Ascending aorta (tissue), 2 donors: Measurements from ENCODE around the gene CDR2L. TPM values are rescaled to one million over a fixed set of nuclear protein-coding genes. Genes with fewer than 3 reads are reported as not detected.
A peak's percentile ranks its signal among the peaks of the same experiment; 100 is the strongest.

Experiments
- DNase-seq, 2 donors: peaks; one replicate each; pipeline ENCODE4 v3.0.0-alpha.2; 2019; ENCODE audit warnings: low spot score in 2 of 2
- H3K27ac ChIP-seq, 2 donors: fragments of 200-600 bp; sonication (generic); one replicate each; pipeline ENCODE4 v1.5.1; 2016 to 2017; ENCODE audit warnings: mild to moderate bottlenecking in 1 of 2
- H3K27me3 ChIP-seq: fragments of 200-600 bp; sonication (generic); one replicate; pipeline ENCODE4 v1.5.1; 2017
- H3K36me3 ChIP-seq, 2 donors: fragments of 200-600 bp; sonication (generic); one replicate each; pipeline ENCODE4 v1.5.1; 2016
- H3K4me1 ChIP-seq, 2 donors: fragments of 200-600 bp; sonication (generic); one replicate each; pipeline ENCODE4 v1.5.1; 2016 to 2017; ENCODE audit warnings: mild to moderate bottlenecking in 1 of 2
- H3K4me3 ChIP-seq, 2 donors: fragments of 200-600 bp; sonication (generic); one replicate each; pipeline ENCODE4 v1.5.1; 2016 to 2017; ENCODE audit warnings: mild to moderate bottlenecking in 1 of 2
- H3K9me3 ChIP-seq, 2 donors: fragments of 200-600 bp; sonication (generic); one replicate each; pipeline ENCODE4 v1.5.1; 2016
- CTCF ChIP-seq, 3 experiments: fragments of 200-600 bp in 2 of 3; fragments of 450-650 bp in 1 of 3; sonication (generic) in 2 of 3; IDR thresholded peaks; one replicate each; pipeline ENCODE4 v1.5.1; 2016 to 2019; ENCODE audit warnings: antibody characterized with exemption in 3 of 3, mild to moderate bottlenecking in 1 of 3, moderate library complexity in 1 of 3
- intact Hi-C: fragments of 100-400 bp; cut with DNase I; formaldehyde crosslinking; loops from one replicate; pipeline ENCODE4 v1.15.1; 2023
- total RNA-seq: library from RNA; depleted of rRNA; stranded (reverse); fragments of >200 nt; gene quantifications from one replicate; pipeline ENCODE4 v1.1.0, GENCODE V29; 2016

The CDR2L gene
- total RNA-seq, 1 donor from 2014 or later, result 54.7 TPM

- intact Hi-C loops, result loop anchor here (1.0 to 2.0 kb wide), 5 partner anchors 11 to 359 kb away; partner anchors contain the start of genes ARMC7, CDR2L, GRB2 and NUP85
- H3K9me3 ChIP-seq, result no peaks in the 10 kb centered on the region
These were observed 59.2 kb downstream of the CDR2L start, which contains the start of the genes ATP5PD and KCTD2 for GRCh38 chr17:75046407-75047289. Gene ATP5PD, minus strand, starts transcription at chr17:75046969. Its CDS starts 4,319 bp downstream, at chr17:75042650. Gene KCTD2, plus strand, starts transcription at chr17:75047225. Its CDS starts 26 bp downstream, at chr17:75047251.

GRCh38 chr17:75047398-75048098 is 60.1 kb downstream of the CDR2L start:
- Histone ChIP-seq H3K27ac (peak overlapping the region; percentile 90), H3K27me3 (no peaks in the 10 kb centered on the region), H3K4me1 (peaks cover 9 to 13% of the 10 kb centered on the region in 2 donors), H3K36me3 (peaks cover 0 to 11% of the 10 kb centered on the region in 2 donors), H3K9me3 (no peaks in the 10 kb centered on the region), H3K4me3 (peak overlapping the region; percentile 64 to 74)
- intact Hi-C loops, result loop anchor here (1.0 to 2.0 kb wide), 3 partner anchors 61 to 358 kb away; partner anchors contain the start of genes ARMC7, GRB2 and NUP85
- peak in 1 of 2 donors; percentile 69 for DNase-seq
- no peak for TF ChIP-seq CTCF (IDR thresholded peaks at IDR 0.05)

More at GRCh38 chr17:75046407-75047289, 59.2 kb downstream of the CDR2L start, which contains the start of the genes ATP5PD and KCTD2:
- no peak for TF ChIP-seq CTCF (IDR thresholded peaks at IDR 0.05)
- peaks cover 4 to 15% of the 10 kb centered on the region in 2 donors for H3K36me3 ChIP-seq
- DNase-seq, result peak; percentile 88 to 98
- H3K4me3 ChIP-seq, result peak within 1 kb of the TSS; percentile 64 to 74
- H3K4me1 ChIP-seq, result peaks cover 9 to 13% of the 10 kb centered on the region in 2 donors
- no peaks in the 10 kb centered on the region for H3K27me3 ChIP-seq
- peak within 1 kb of the TSS; percentile 90 for H3K27ac ChIP-seq

GRCh38 chr17:75048249-75048878 is 60.9 kb downstream of the CDR2L start:
- no peak for TF ChIP-seq CTCF (IDR thresholded peaks at IDR 0.05)
- H3K27me3 ChIP-seq, result no peaks in the 10 kb centered on the region
- peaks cover 9 to 13% of the 10 kb centered on the region in 2 donors for H3K4me1 ChIP-seq
- H3K9me3 ChIP-seq, result no peaks in the 10 kb centered on the region
- peak in 1 of 2 donors; percentile 73 for DNase-seq
- peak overlapping the region; percentile 64 to 74 for H3K4me3 ChIP-seq
- peaks cover 6 to 18% of the 10 kb centered on the region in 2 donors for H3K36me3 ChIP-seq
- intact Hi-C loops, result no loop called here
- H3K27ac ChIP-seq, result peak overlapping the region; percentile 90

GRCh38 chr17:75049057-75049456 is 61.6 kb downstream of the CDR2L start:
- intact Hi-C loops, result no loop called here
- Histone ChIP-seq H3K4me1 (peaks cover 9 to 13% of the 10 kb centered on the region in 2 donors), H3K9me3 (no peaks in the 10 kb centered on the region), H3K4me3 (peak overlapping the region in 1 of 2 donors; percentile 74), H3K36me3 (peaks cover 12 to 25% of the 10 kb centered on the region in 2 donors), H3K27ac (peak overlapping the region in 1 of 2 donors; percentile 90), H3K27me3 (no peaks in the 10 kb centered on the region)
- TF ChIP-seq CTCF (IDR thresholded peaks at IDR 0.05), result no peak
- no peak for DNase-seq

GRCh38 chr17:75049706-75050105 is 62.3 kb downstream of the CDR2L start:
- H3K4me1 ChIP-seq, result peaks cover 9 to 13% of the 10 kb centered on the region in 2 donors
- peaks cover 16 to 32% of the 10 kb centered on the region in 2 donors for H3K36me3 ChIP-seq
- intact Hi-C loops, result no loop called here

More at GRCh38 chr17:75049706-75050105, 62.3 kb downstream of the CDR2L start:
- TF ChIP-seq CTCF (IDR thresholded peaks at IDR 0.05), result no peak
- H3K9me3 ChIP-seq, result no peaks in the 10 kb centered on the region
- no peak overlapping the region for H3K4me3 ChIP-seq
- H3K27ac ChIP-seq, result no peak overlapping the region
- no peak for DNase-seq
- H3K27me3 ChIP-seq, result no peaks in the 10 kb centered on the region
